C1 segment of cervical spinal cord (tissue), 14 donors: ENCODE results near the gene SORL1.

ENCODE experiments used
- DNase-seq, 14 donors: peaks; one replicate each; lab custom pipeline; 2025; lab: John Stamatoyannopoulos, UW

The SORL1 gene

GRCh38 chr11:121536126-121536525 is 84.0 kb downstream of the SORL1 start:
- DNase-seq = no peak

GRCh38 chr11:121538054-121538453 is 85.9 kb downstream of the SORL1 start:
- DNase-seq = no peak

GRCh38 chr11:121539000-121539399 is 86.9 kb downstream of the SORL1 start:
- DNase-seq = no peak

- no peak for DNase-seq
Observed at GRCh38 chr11:121540627-121541026, 88.5 kb downstream of the SORL1 start.

GRCh38 chr11:121543836-121544380 is 91.8 kb downstream of the SORL1 start:
- no peak for DNase-seq

GRCh38 chr11:121544956-121545355 is 92.8 kb downstream of the SORL1 start:
- no peak for DNase-seq

GRCh38 chr11:121547574-121547973 is 95.5 kb downstream of the SORL1 start:
- DNase-seq = no peak

- DNase-seq = no peak
Observed at GRCh38 chr11:121550247-121551030, 98.3 kb downstream of the SORL1 start.

GRCh38 chr11:121551463-121551862 is 99.3 kb downstream of the SORL1 start:
- no peak for DNase-seq

- no peak for DNase-seq
Observed at GRCh38 chr11:121552154-121552553, 100.0 kb downstream of the SORL1 start.

- no peak for DNase-seq
Observed at GRCh38 chr11:121552644-121553043, 100.5 kb downstream of the SORL1 start.

GRCh38 chr11:121553389-121553788 is 101.3 kb downstream of the SORL1 start:
- DNase-seq = no peak

GRCh38 chr11:121553806-121554205 is 101.7 kb downstream of the SORL1 start:
- peak in 2 of 14 donors; percentile 36 to 51 for DNase-seq

- no peak for DNase-seq
Observed at GRCh38 chr11:121554552-121554951, 102.4 kb downstream of the SORL1 start.

GRCh38 chr11:121555121-121555520 is 103.0 kb downstream of the SORL1 start:
- peak in 1 of 14 donors; percentile 19 for DNase-seq

- DNase-seq = no peak
Observed at GRCh38 chr11:121556937-121557336, 104.8 kb downstream of the SORL1 start.

GRCh38 chr11:121557348-121557747 is 105.2 kb downstream of the SORL1 start:
- DNase-seq = no peak

- DNase-seq = no peak
Observed at GRCh38 chr11:121559606-121560200, 107.6 kb downstream of the SORL1 start.

GRCh38 chr11:121560236-121560635 is 108.1 kb downstream of the SORL1 start:
- no peak for DNase-seq

- no peak for DNase-seq
Observed at GRCh38 chr11:121561240-121561639, 109.1 kb downstream of the SORL1 start.

- no peak for DNase-seq
Observed at GRCh38 chr11:121561716-121562115, 109.6 kb downstream of the SORL1 start.

- no peak for DNase-seq
Observed at GRCh38 chr11:121563003-121563402, 110.9 kb downstream of the SORL1 start.
